Vagina (tissue), 2 donors: ENCODE measurements around the gene PPM1A.

Experiments
- POLR2A ChIP-seq, 2 donors: fragments of 450-650 bp; IDR thresholded peaks; one replicate each; pipeline ENCODE4 v1.6.1; 2017; ENCODE audit warnings: antibody characterized with exemption in 2 of 2, mild to moderate bottlenecking in 2 of 2, moderate library complexity in 2 of 2
- POLR2AphosphoS5 ChIP-seq, 2 donors: sonication (generic); formaldehyde crosslinking; IDR thresholded peaks; one replicate each; pipeline ENCODE4 v1.9.0; 2017; ENCODE audit warnings: antibody characterized with exemption in 2 of 2, mild to moderate bottlenecking in 2 of 2, low read depth in 1 of 2; ENCODE audit not compliant: insufficient read depth in 1 of 2
- TF ChIP-seq, protein P1 (sequence below), 3 experiments: fragments of 450-650 bp in 2 of 3; fragments of 200-600 bp in 1 of 3; sonication (generic) in 1 of 3; IDR thresholded peaks; one replicate each; pipeline ENCODE4 v1.5.1; 2017 to 2019; ENCODE audit warnings: antibody characterized with exemption in 3 of 3, mild to moderate bottlenecking in 2 of 3, moderate library complexity in 2 of 3

DNA sequence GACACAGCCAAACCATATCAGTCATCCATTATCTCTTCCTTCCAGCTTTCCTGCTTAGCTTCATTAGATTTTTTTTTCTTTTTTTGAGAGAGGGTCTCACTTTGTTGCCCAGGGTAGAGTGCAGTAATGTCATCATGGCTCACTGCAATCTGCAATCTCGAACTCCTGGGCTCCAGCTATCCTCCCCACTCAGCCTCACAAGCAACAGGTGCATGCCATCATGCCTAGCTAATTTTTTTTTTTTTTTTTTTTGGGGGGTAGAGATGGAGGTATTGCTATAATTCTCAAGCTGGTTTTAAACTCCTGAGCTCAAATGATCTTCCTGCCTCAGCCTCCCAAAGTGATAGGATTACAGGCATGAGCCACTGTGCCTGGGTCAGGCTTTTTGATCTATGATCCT is 38.3 kb upstream of the PPM1A start:
- TF ChIP-seq, protein P1, sequence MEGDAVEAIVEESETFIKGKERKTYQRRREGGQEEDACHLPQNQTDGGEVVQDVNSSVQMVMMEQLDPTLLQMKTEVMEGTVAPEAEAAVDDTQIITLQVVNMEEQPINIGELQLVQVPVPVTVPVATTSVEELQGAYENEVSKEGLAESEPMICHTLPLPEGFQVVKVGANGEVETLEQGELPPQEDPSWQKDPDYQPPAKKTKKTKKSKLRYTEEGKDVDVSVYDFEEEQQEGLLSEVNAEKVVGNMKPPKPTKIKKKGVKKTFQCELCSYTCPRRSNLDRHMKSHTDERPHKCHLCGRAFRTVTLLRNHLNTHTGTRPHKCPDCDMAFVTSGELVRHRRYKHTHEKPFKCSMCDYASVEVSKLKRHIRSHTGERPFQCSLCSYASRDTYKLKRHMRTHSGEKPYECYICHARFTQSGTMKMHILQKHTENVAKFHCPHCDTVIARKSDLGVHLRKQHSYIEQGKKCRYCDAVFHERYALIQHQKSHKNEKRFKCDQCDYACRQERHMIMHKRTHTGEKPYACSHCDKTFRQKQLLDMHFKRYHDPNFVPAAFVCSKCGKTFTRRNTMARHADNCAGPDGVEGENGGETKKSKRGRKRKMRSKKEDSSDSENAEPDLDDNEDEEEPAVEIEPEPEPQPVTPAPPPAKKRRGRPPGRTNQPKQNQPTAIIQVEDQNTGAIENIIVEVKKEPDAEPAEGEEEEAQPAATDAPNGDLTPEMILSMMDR (IDR thresholded peaks at IDR 0.05): no peak
- TF ChIP-seq POLR2A (IDR thresholded peaks at IDR 0.05) (no peak), POLR2AphosphoS5 (IDR thresholded peaks at IDR 0.05; ENCODE audit: insufficient read depth in 1 of 2, low read depth in 1 of 2) (no peak)
